SU-DHL-6 (cell line): ENCODE results near the gene PODNL1.

Experiments
- EZH2phosphoT487 ChIP-seq: fragments of 200-600 bp; sonication (generic), shearing (Covaris generic); conservative IDR thresholded peaks from 2 replicates; pipeline ENCODE4 v1.6.1; 2018; ENCODE audit warnings: mild to moderate bottlenecking, antibody characterized with exemption, low read length, moderate library complexity, mixed read lengths
- TF ChIP-seq, protein P1 (sequence below): fragments of 200-600 bp; sonication (generic); IDR thresholded peaks from one replicate; pipeline ENCODE4 v1.5.1; 2017; ENCODE audit warnings: antibody characterized with exemption, mild to moderate bottlenecking, low read length, moderate library complexity; ENCODE audit not compliant: insufficient read depth, poor library complexity, severe bottlenecking

DNA sequence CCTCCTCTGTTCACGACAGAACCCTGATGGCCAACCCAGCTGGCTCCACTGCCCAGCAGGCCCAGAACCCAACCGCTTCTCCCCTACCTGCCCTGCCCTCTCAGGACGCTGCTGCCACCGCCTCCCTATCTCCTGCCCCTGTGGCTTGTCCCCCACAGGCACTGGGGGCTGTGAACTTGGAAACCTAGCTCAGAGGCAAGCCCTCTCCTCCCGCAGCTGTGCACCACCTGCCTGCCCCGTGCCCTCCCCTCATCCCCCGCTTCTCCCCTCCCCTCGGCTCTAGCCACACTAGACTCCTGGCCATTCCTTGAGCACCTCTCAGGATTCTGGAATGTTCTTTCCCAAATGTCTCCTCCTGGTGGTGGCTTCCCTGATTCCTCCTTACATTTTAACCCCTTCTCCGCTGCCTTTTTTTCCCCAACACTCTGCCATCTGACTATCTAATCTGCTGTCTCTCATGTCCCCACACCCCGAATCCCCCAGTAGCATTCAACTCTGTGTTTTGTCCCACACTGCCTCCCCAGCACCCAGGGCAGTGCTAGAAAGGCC is 54.6 kb downstream of the PODNL1 start:
- TF ChIP-seq, protein P1, sequence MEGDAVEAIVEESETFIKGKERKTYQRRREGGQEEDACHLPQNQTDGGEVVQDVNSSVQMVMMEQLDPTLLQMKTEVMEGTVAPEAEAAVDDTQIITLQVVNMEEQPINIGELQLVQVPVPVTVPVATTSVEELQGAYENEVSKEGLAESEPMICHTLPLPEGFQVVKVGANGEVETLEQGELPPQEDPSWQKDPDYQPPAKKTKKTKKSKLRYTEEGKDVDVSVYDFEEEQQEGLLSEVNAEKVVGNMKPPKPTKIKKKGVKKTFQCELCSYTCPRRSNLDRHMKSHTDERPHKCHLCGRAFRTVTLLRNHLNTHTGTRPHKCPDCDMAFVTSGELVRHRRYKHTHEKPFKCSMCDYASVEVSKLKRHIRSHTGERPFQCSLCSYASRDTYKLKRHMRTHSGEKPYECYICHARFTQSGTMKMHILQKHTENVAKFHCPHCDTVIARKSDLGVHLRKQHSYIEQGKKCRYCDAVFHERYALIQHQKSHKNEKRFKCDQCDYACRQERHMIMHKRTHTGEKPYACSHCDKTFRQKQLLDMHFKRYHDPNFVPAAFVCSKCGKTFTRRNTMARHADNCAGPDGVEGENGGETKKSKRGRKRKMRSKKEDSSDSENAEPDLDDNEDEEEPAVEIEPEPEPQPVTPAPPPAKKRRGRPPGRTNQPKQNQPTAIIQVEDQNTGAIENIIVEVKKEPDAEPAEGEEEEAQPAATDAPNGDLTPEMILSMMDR: no peak
- TF ChIP-seq EZH2phosphoT487: no peak
